ENCODE results near the gene CAP1. TPM values are rescaled to one million over a fixed set of nuclear protein-coding genes. Genes with fewer than 3 reads are reported as not detected.

CAP1 gene, protein sequence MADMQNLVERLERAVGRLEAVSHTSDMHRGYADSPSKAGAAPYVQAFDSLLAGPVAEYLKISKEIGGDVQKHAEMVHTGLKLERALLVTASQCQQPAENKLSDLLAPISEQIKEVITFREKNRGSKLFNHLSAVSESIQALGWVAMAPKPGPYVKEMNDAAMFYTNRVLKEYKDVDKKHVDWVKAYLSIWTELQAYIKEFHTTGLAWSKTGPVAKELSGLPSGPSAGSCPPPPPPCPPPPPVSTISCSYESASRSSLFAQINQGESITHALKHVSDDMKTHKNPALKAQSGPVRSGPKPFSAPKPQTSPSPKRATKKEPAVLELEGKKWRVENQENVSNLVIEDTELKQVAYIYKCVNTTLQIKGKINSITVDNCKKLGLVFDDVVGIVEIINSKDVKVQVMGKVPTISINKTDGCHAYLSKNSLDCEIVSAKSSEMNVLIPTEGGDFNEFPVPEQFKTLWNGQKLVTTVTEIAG
- total RNA-seq, result 100 to 1,000 TPM; 509 to 567 TPM

GRCh38 chr1:40040511-40041465 lies at the start of gene CAP1:
CAP1 (plus strand) TSS chr1:40040729; CDS start chr1:40059347, 18,618 bp downstream.

GRCh38 chr1:40096977-40097782 lies 56.7 kb downstream of the CAP1 start, which contains the start of gene PPT1:
PPT1 (minus strand) TSS chr1:40097252; CDS start chr1:40097238, 14 bp downstream.

Other genes starting within 250 kb of the CAP1 start
- gene TRIT1, start 157.2 kb upstream of the CAP1 start, total RNA-seq, result 10 to 100 TPM; 11.7 to 18.3 TPM
- gene MYCL, start 138.8 kb upstream of the CAP1 start, total RNA-seq, result under 1 TPM; under 0.01 TPM
- gene MFSD2A, start 85.6 kb upstream of the CAP1 start, total RNA-seq, result 10 to 100 TPM in 1 of 2 donors, 1 to 10 TPM in 1; 7.9 to 11.3 TPM
- 10 to 100 TPM; 63.3 to 71.6 TPM for gene PPT1, start 56.5 kb downstream of the CAP1 start, total RNA-seq
- gene RLF, start 120.7 kb downstream of the CAP1 start, total RNA-seq, result 10 to 100 TPM; 12.0 to 14.0 TPM
- gene TMCO2, start 207.2 kb downstream of the CAP1 start, total RNA-seq, result not detected
- gene ZMPSTE24, start 217.5 kb downstream of the CAP1 start, total RNA-seq, result 10 to 100 TPM; 55.7 to 74.9 TPM